ENCODE results near the gene RANBP1. TPM values are rescaled to one million over a fixed set of nuclear protein-coding genes. Genes with fewer than 3 reads are reported as not detected.

Gene RANBP1
- total and polyA plus RNA-seq, 2 donors (not counting 1 experiment from before 2014, with no cell fraction given): 67.0 to 77.6 TPM

GRCh38 chr22:20116376-20116950 is 559 bp downstream of the RANBP1 start:
- WGBS (ENCODE audit: insufficient coverage): 9% methylated on average over 20 of the region's 27 CpGs
- Mint-ChIP-seq H3K9me3 (ENCODE audit: insufficient read depth) (no peaks in the 10 kb centered on the region), H3K27me3 (no peaks in the 10 kb centered on the region), H3K4me1 (peaks cover 28% of the 10 kb centered on the region), H3K27ac (peak overlapping the region; percentile 94), H3K4me3 (peak overlapping the region; percentile 93)
- H4K20me1 ChIP-seq (ENCODE audit: control insufficient read depth, insufficient read depth, low read length, poor library complexity, severe bottlenecking): peaks cover 45% of the 10 kb centered on the region
- ChIA-PET CTCF (no interaction called here), POLR2A (interaction anchor here (1.3 to 1.6 kb wide), 3 partner anchors 8 to 95 kb away, joined by 3 to 5 read pairs (median 3); partner anchors contain the start of gene TANGO2)
- H3K4me3 ChIP-seq (ENCODE audit: control extremely low read depth in 1 of 5, extremely low read depth in 1 of 5, insufficient read depth in 1 of 5, low read depth in 2 of 5, low read length in 4 of 5): peak overlapping the region; percentile 16 to 94 (median 80)
- H3K27ac ChIP-seq (ENCODE audit: low read length in 2 of 2): peak overlapping the region; percentile 66 to 85
- peak overlapping the region; percentile 93 for H3K9ac ChIP-seq (ENCODE audit: low read length)
- ATAC-seq (ENCODE audit: low read depth) (no peak), DNase-seq (no peak)
- H3K79me2 ChIP-seq (ENCODE audit: control insufficient read depth, insufficient read depth, low read length): peaks cover 56% of the 10 kb centered on the region
- intact Hi-C loops (cut with micrococcal nuclease): loop anchor here (2.0 to 10.0 kb wide), 3 partner anchors 738 to 994 kb away; partner anchors contain the start of genes DGCR2, PI4KA, SNAP29 and THAP7
- H3K4me2 ChIP-seq (replicated peaks; ENCODE audit: low read depth, low read length, poor library complexity, severe bottlenecking): peak overlapping the region; percentile 95
- peak overlapping the region; percentile 84 for H2AFZ ChIP-seq (ENCODE audit: insufficient read depth, low read depth, low read length, poor library complexity, severe bottlenecking)
- H3K36me3 ChIP-seq (replicated peaks in 1 of 2; ENCODE audit: control extremely low read depth in 1 of 2, control insufficient read depth in 1 of 2, extremely low read depth in 1 of 2, insufficient read depth in 2 of 2, low read length in 1 of 2): peaks cover 0 to 38% of the 10 kb centered on the region in 2 experiments
- no peaks in the 10 kb centered on the region for H3K9me3 ChIP-seq (ENCODE audit: control extremely low read depth in 1 of 3, control insufficient read depth in 2 of 3, insufficient read depth in 1 of 3, low read length in 2 of 3)
- H3K4me1 ChIP-seq (ENCODE audit: control insufficient read depth in 2 of 2, insufficient read depth in 2 of 2, low read length in 2 of 2): peaks cover 19 to 46% of the 10 kb centered on the region in 2 donors
- TF ChIP-seq CTCF (IDR thresholded peaks at IDR 0.05): no peak
- no peak for TF ChIP-seq EZH2 (IDR thresholded peaks at IDR 0.05; ENCODE audit: borderline replicate concordance, insufficient read depth, low read depth, low read length, poor library complexity, severe bottlenecking)
- H3K27me3 ChIP-seq (replicated peaks in 1 of 4; ENCODE audit: control extremely low read depth in 1 of 4, control insufficient read depth in 3 of 4, insufficient read depth in 4 of 4, low read length in 3 of 4): no peaks in the 10 kb centered on the region
